Mesodermal cell (in vitro differentiated cells): Measurements from ENCODE around the gene NXPH3.

Source experiments
- H3K27ac ChIP-seq: 2 replicates; pipeline ENCODE4 v1.7.0; 2013; ENCODE audit warnings: mild to moderate bottlenecking, low read depth, low read length, moderate library complexity; ENCODE audit not compliant: severe bottlenecking
- H3K36me3 ChIP-seq: 2 replicates; pipeline ENCODE4 v1.7.1; 2013; ENCODE audit warnings: mild to moderate bottlenecking, low read length, moderate library complexity; ENCODE audit not compliant: control insufficient read depth, insufficient read depth
- H3K4me1 ChIP-seq: one replicate; pipeline ENCODE4 v1.7.1; 2013; ENCODE audit warnings: mild to moderate bottlenecking, low read length; ENCODE audit not compliant: insufficient read depth, control insufficient read depth, poor library complexity, severe bottlenecking
- H3K4me3 ChIP-seq: 2 replicates; pipeline ENCODE4 v1.7.0; 2013; ENCODE audit warnings: low read length, control low read depth, mild to moderate bottlenecking; ENCODE audit not compliant: insufficient read depth, poor library complexity, severe bottlenecking; ENCODE audit errors: extremely low read depth
- H3K9me3 ChIP-seq: 2 replicates; pipeline ENCODE4 v1.7.1; 2013; ENCODE audit warnings: mild to moderate bottlenecking, low read length, moderate library complexity; ENCODE audit not compliant: control insufficient read depth
- WGBS, 2 experiments: methylation state at CpG; one replicate each; pipeline ENCODE4 v1.1.5; 2013; ENCODE audit warnings: missing lambda C conversion rate in 2 of 2; ENCODE audit not compliant: insufficient coverage in 2 of 2; 5-methylcytosine and 5-hydroxymethylcytosine counted together

The NXPH3 gene

GRCh38 chr17:49597436-49597835, 21.8 kb downstream of the NXPH3 start:
- H3K27ac ChIP-seq: no peak overlapping the region
- no peak overlapping the region for H3K4me3 ChIP-seq
- WGBS, 2 experiments: 97 to 98% methylated on average over 3 to 4 of the region's 4 CpGs
- no peaks in the 10 kb centered on the region for H3K9me3 ChIP-seq
- no peaks in the 10 kb centered on the region for H3K4me1 ChIP-seq
- H3K36me3 ChIP-seq: peaks cover 72% of the 10 kb centered on the region

- H3K27ac ChIP-seq: no peak overlapping the region
- WGBS, 2 experiments: 95 to 100% methylated on average over 3 to 4 of the region's 8 CpGs
- H3K9me3 ChIP-seq: no peaks in the 10 kb centered on the region
- no peak overlapping the region for H3K4me3 ChIP-seq
- no peaks in the 10 kb centered on the region for H3K4me1 ChIP-seq
- peaks cover 72% of the 10 kb centered on the region for H3K36me3 ChIP-seq
Measured at GRCh38 chr17:49597928-49598655, 22.4 kb downstream of the NXPH3 start.

GRCh38 chr17:49598918-49599317, 23.2 kb downstream of the NXPH3 start:
- H3K9me3 ChIP-seq: no peaks in the 10 kb centered on the region
- no peak overlapping the region for H3K27ac ChIP-seq
- peaks cover 71% of the 10 kb centered on the region for H3K36me3 ChIP-seq
- H3K4me3 ChIP-seq: no peak overlapping the region
- 82% methylated on average over 2 of the region's 3 CpGs; no CpG with 5 or more reads in 1 of the 2 experiments for WGBS, 2 experiments
- H3K4me1 ChIP-seq: no peaks in the 10 kb centered on the region

GRCh38 chr17:49600949-49601348, 25.3 kb downstream of the NXPH3 start:
- Histone ChIP-seq H3K9me3 (no peaks in the 10 kb centered on the region), H3K36me3 (peaks cover 74% of the 10 kb centered on the region)

GRCh38 chr17:49602783-49603182, 27.1 kb downstream of the NXPH3 start:
- Histone ChIP-seq H3K9me3 (no peaks in the 10 kb centered on the region), H3K4me1 (no peaks in the 10 kb centered on the region), H3K4me3 (no peak overlapping the region), H3K27ac (no peak overlapping the region), H3K36me3 (peaks cover 71% of the 10 kb centered on the region)

More at GRCh38 chr17:49600949-49601348, 25.3 kb downstream of the NXPH3 start:
- Histone ChIP-seq H3K4me3 (no peak overlapping the region), H3K4me1 (no peaks in the 10 kb centered on the region), H3K27ac (no peak overlapping the region)

GRCh38 chr17:49603238-49603637, 27.6 kb downstream of the NXPH3 start:
- Histone ChIP-seq H3K9me3 (no peaks in the 10 kb centered on the region), H3K27ac (no peak overlapping the region), H3K36me3 (peaks cover 67% of the 10 kb centered on the region), H3K4me3 (no peak overlapping the region), H3K4me1 (no peaks in the 10 kb centered on the region)
- 100% methylated on average over 1 of the region's 3 CpGs for WGBS, 2 experiments

GRCh38 chr17:49603720-49604119, 28.0 kb downstream of the NXPH3 start:
- Histone ChIP-seq H3K27ac (no peak overlapping the region), H3K4me1 (no peaks in the 10 kb centered on the region), H3K36me3 (peaks cover 66% of the 10 kb centered on the region), H3K9me3 (no peaks in the 10 kb centered on the region), H3K4me3 (no peak overlapping the region)
- 100% methylated on average over 1 to 2 of the region's 2 CpGs for WGBS, 2 experiments

- Histone ChIP-seq H3K27ac (no peak overlapping the region), H3K4me1 (no peaks in the 10 kb centered on the region), H3K36me3 (peaks cover 67% of the 10 kb centered on the region), H3K9me3 (no peaks in the 10 kb centered on the region), H3K4me3 (no peak overlapping the region)
- 92 to 93% methylated on average over 3 to 5 of the region's 7 CpGs for WGBS, 2 experiments
Measured at GRCh38 chr17:49604314-49604869, 28.7 kb downstream of the NXPH3 start.

GRCh38 chr17:49610883-49611584, 35.4 kb downstream of the NXPH3 start:
- Histone ChIP-seq H3K9me3 (no peaks in the 10 kb centered on the region), H3K4me1 (no peaks in the 10 kb centered on the region), H3K36me3 (peaks cover 61% of the 10 kb centered on the region), H3K4me3 (no peak overlapping the region), H3K27ac (no peak overlapping the region)
- 95% methylated on average over 4 of the region's 5 CpGs for WGBS, 2 experiments

- Histone ChIP-seq H3K4me3 (no peak overlapping the region), H3K9me3 (no peaks in the 10 kb centered on the region), H3K36me3 (peaks cover 54% of the 10 kb centered on the region), H3K27ac (no peak overlapping the region), H3K4me1 (no peaks in the 10 kb centered on the region)
- 80% methylated on average over 1 of the region's 1 CpG; no CpG with 5 or more reads in 1 of the 2 experiments for WGBS, 2 experiments
Measured at GRCh38 chr17:49612726-49613125, 37.1 kb downstream of the NXPH3 start.
